ENCODE results near the gene HSD11B1L.
"Not testable (repeated sequence)": the region's sequence is repeated elsewhere in the genome, so short reads cannot be mapped to it uniquely, and the experiment has no call there.

Gene HSD11B1L

GRCh38 chr19:5687360-5688198 lies 6.8 kb downstream of the HSD11B1L start:
- DNase-seq (ENCODE audit: low spot score), result no peak

- not testable (repeated sequence) for DNase-seq (ENCODE audit: low spot score)
Measured at GRCh38 chr19:5688262-5688881, 7.5 kb downstream of the HSD11B1L start.

- DNase-seq (ENCODE audit: low spot score), result peak; percentile 99
Measured at GRCh38 chr19:5690125-5690954, 9.5 kb downstream of the HSD11B1L start, which contains the start of gene RPL36. TSS of gene RPL36 (plus strand) at chr19:5690295. CDS start at chr19:5690508, 213 bp downstream.

- DNase-seq (ENCODE audit: low spot score), result peak; percentile 70
Measured at GRCh38 chr19:5690955-5691821, 10.4 kb downstream of the HSD11B1L start.

- no peak for DNase-seq (ENCODE audit: low spot score)
Measured at GRCh38 chr19:5691822-5692722, 11.2 kb downstream of the HSD11B1L start.

GRCh38 chr19:5692723-5693194 lies 11.9 kb downstream of the HSD11B1L start:
- DNase-seq (ENCODE audit: low spot score), result no peak

- DNase-seq (ENCODE audit: low spot score), result no peak
Measured at GRCh38 chr19:5693195-5694166, 12.7 kb downstream of the HSD11B1L start.

- no peak for DNase-seq (ENCODE audit: low spot score)
Measured at GRCh38 chr19:5694167-5694955, 13.5 kb downstream of the HSD11B1L start.

GRCh38 chr19:5694956-5695648 lies 14.3 kb downstream of the HSD11B1L start:
- no peak for DNase-seq (ENCODE audit: low spot score)

GRCh38 chr19:5695649-5696195 lies 14.9 kb downstream of the HSD11B1L start:
- no peak for DNase-seq (ENCODE audit: low spot score)

GRCh38 chr19:5696196-5697021 lies 15.6 kb downstream of the HSD11B1L start:
- DNase-seq (ENCODE audit: low spot score), result no peak

GRCh38 chr19:5697022-5697889 lies 16.4 kb downstream of the HSD11B1L start:
- DNase-seq (ENCODE audit: low spot score), result no peak

- DNase-seq (ENCODE audit: low spot score), result no peak
Measured at GRCh38 chr19:5697890-5698634, 17.2 kb downstream of the HSD11B1L start.

GRCh38 chr19:5698635-5699422 lies 18.0 kb downstream of the HSD11B1L start:
- DNase-seq (ENCODE audit: low spot score), result no peak

Data from HuH-7.5 (cell line).